HG03520 (cell line): Measurements from ENCODE around the gene SUPT16H.
"Not testable (repeated sequence)": the region's sequence is repeated elsewhere in the genome, so short reads cannot be mapped to it uniquely, and the experiment has no call there.

ENCODE experiments used
- ATAC-seq: cut with Tn5 transposase; IDR thresholded peaks from one replicate; pipeline ENCODE4 v1.9.1; 2021; ENCODE audit warnings: mild to moderate bottlenecking, moderate library complexity; ENCODE audit not compliant: unreplicated experiment

Gene SUPT16H

GRCh38 chr14:21383848-21384493, at the start of gene SUPT16H:
TSS of gene SUPT16H (minus strand) at chr14:21384019. CDS start at chr14:21383927, 92 bp downstream.
- ATAC-seq, result peak; percentile 92

- no peak for ATAC-seq
Observed at GRCh38 chr14:21431126-21431525, 47.3 kb upstream of the SUPT16H start.

GRCh38 chr14:21428930-21429329, 45.1 kb upstream of the SUPT16H start:
- ATAC-seq, result no peak

- ATAC-seq, result no peak
Observed at GRCh38 chr14:21426692-21427091, 42.9 kb upstream of the SUPT16H start.

- ATAC-seq, result no peak
Observed at GRCh38 chr14:21419528-21419927, 35.7 kb upstream of the SUPT16H start.

- no peak for ATAC-seq
Observed at GRCh38 chr14:21415329-21415728, 31.5 kb upstream of the SUPT16H start.

GRCh38 chr14:21414137-21414631, 30.4 kb upstream of the SUPT16H start:
- ATAC-seq, result no peak

- no peak for ATAC-seq
Observed at GRCh38 chr14:21408147-21408546, 24.3 kb upstream of the SUPT16H start.

- ATAC-seq, result no peak
Observed at GRCh38 chr14:21406213-21406612, 22.4 kb upstream of the SUPT16H start.

GRCh38 chr14:21405097-21405496, 21.3 kb upstream of the SUPT16H start:
- no peak for ATAC-seq

- ATAC-seq, result no peak
Observed at GRCh38 chr14:21399311-21399870, 15.6 kb upstream of the SUPT16H start.

- no peak for ATAC-seq
Observed at GRCh38 chr14:21398901-21399300, 15.1 kb upstream of the SUPT16H start.

GRCh38 chr14:21395450-21395849, 11.6 kb upstream of the SUPT16H start:
- no peak for ATAC-seq

GRCh38 chr14:21385188-21385904, 1.5 kb upstream of the SUPT16H start:
- no peak for ATAC-seq

GRCh38 chr14:21384494-21384851, 654 bp upstream of the SUPT16H start:
- no peak for ATAC-seq

- no peak for ATAC-seq
Observed at GRCh38 chr14:21382886-21383847, 652 bp downstream of the SUPT16H start.

- no peak for ATAC-seq
Observed at GRCh38 chr14:21382095-21382494, 1.7 kb downstream of the SUPT16H start.

- no peak for ATAC-seq
Observed at GRCh38 chr14:21379338-21379737, 4.5 kb downstream of the SUPT16H start.

- ATAC-seq, result no peak
Observed at GRCh38 chr14:21373980-21374379, 9.8 kb downstream of the SUPT16H start.

- not testable (repeated sequence) for ATAC-seq
Observed at GRCh38 chr14:21372814-21373213, 11.0 kb downstream of the SUPT16H start.
